ENCODE data around the gene SYNE1. TPM values are rescaled to one million over a fixed set of nuclear protein-coding genes. Genes with fewer than 3 reads are reported as not detected.

The SYNE1 gene
- total RNA-seq, 1 experiment from 2014 or later = 3.0 TPM

DNA sequence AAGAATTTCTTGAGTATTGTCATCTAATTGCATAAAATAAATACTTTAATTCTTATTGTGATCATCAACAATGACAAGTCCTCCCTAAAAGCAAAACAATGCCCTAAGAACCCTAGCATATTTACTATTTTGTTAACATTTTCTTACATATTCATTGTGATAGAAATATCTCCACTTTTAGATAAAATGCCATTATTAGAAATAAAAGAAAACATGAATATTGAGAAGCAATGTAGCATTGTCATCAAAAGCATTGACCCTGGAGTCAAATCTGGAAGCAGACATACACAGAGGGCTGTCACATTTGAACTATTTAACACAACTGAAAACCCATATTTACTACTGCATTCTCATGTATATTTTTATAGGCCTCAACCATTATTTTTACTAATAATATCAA is 257.7 kb downstream of the SYNE1 start:
- Histone ChIP-seq H3T11ph (ENCODE audit: low read length) (no peak overlapping the region), H4K91ac (ENCODE audit: insufficient read length, low read depth, low read length) (no peak overlapping the region), H3K14ac (ENCODE audit: insufficient read depth, low read length) (no peak overlapping the region), H2BK12ac (ENCODE audit: insufficient read length, low read depth, low read length) (no peak overlapping the region), H3K9ac (ENCODE audit: extremely low read depth, insufficient read length, low read length) (no peak overlapping the region), H3K4ac (ENCODE audit: low read depth, low read length) (no peak overlapping the region), H3K27me3 (ENCODE audit: insufficient read depth, low read length) (no peaks in the 10 kb centered on the region), H3K18ac (ENCODE audit: insufficient read length, low read depth, low read length) (no peak overlapping the region), H2BK20ac (ENCODE audit: low read depth, low read length, poor library complexity, severe bottlenecking) (no peak overlapping the region), H2BK120ac (ENCODE audit: low read depth, low read length, poor library complexity, severe bottlenecking) (no peak overlapping the region), H3K27ac (ENCODE audit: insufficient read length, low read depth, low read length) (no peak overlapping the region), H3K56ac (ENCODE audit: insufficient read length, low read depth, low read length) (no peak overlapping the region), H2BK5ac (ENCODE audit: insufficient read length, low read length) (no peak overlapping the region), H3K79me2 (ENCODE audit: insufficient read depth, low read length) (no peaks in the 10 kb centered on the region), H2BK15ac (ENCODE audit: low read depth, low read length) (no peak overlapping the region), H4K5ac (ENCODE audit: insufficient read length, low read depth, low read length) (no peak overlapping the region), H2AFZ (ENCODE audit: low read length) (no peak overlapping the region), H4K8ac (replicated peaks; ENCODE audit: insufficient read length, low read depth, low read length) (no peak overlapping the region), H3K23ac (ENCODE audit: insufficient read length, low read depth, low read length) (no peak overlapping the region), H3K9me3 (ENCODE audit: control insufficient read depth, low read depth, low read length) (no peaks in the 10 kb centered on the region), H4K20me1 (ENCODE audit: control insufficient read depth, insufficient read depth, insufficient read length) (no peaks in the 10 kb centered on the region), H3K4me1 (ENCODE audit: insufficient read depth, low read length) (no peaks in the 10 kb centered on the region; the same call in 1 of the 2 replicates), H3K23me2 (ENCODE audit: insufficient read length, low read depth, low read length, poor library complexity, severe bottlenecking) (no peaks in the 10 kb centered on the region), H3K79me1 (ENCODE audit: insufficient read depth, low read depth, low read length, poor library complexity, severe bottlenecking) (no peaks in the 10 kb centered on the region), H2AK5ac (ENCODE audit: insufficient read length, low read length) (no peak overlapping the region), H3K4me2 (ENCODE audit: insufficient read depth, insufficient read length, low read length) (no peak overlapping the region)
- Mint-ChIP-seq H3K4me3 (no peak overlapping the region), H3K27me3 (ENCODE audit: low read depth) (no peaks in the 10 kb centered on the region), H3K27ac (no peak overlapping the region), H3K4me1 (peaks cover 5 to 10% of the 10 kb centered on the region in 2 experiments), H3K36me3 (ENCODE audit: insufficient read depth in 1 of 3, low read depth in 3 of 3) (no peaks in the 10 kb centered on the region), H3K9me3 (no peaks in the 10 kb centered on the region)
- TF ChIP-seq, protein P1, sequence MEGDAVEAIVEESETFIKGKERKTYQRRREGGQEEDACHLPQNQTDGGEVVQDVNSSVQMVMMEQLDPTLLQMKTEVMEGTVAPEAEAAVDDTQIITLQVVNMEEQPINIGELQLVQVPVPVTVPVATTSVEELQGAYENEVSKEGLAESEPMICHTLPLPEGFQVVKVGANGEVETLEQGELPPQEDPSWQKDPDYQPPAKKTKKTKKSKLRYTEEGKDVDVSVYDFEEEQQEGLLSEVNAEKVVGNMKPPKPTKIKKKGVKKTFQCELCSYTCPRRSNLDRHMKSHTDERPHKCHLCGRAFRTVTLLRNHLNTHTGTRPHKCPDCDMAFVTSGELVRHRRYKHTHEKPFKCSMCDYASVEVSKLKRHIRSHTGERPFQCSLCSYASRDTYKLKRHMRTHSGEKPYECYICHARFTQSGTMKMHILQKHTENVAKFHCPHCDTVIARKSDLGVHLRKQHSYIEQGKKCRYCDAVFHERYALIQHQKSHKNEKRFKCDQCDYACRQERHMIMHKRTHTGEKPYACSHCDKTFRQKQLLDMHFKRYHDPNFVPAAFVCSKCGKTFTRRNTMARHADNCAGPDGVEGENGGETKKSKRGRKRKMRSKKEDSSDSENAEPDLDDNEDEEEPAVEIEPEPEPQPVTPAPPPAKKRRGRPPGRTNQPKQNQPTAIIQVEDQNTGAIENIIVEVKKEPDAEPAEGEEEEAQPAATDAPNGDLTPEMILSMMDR (conservative IDR thresholded peaks at IDR 0.05) = no peak
- DNase-seq = no peak
